Neural cell (in vitro differentiated cells): ENCODE data around the gene DOK5. TPM values are rescaled to one million over a fixed set of nuclear protein-coding genes. Genes with fewer than 3 reads are reported as not detected.

Experiments used
- H2AFZ ChIP-seq: fragments of 200-600, 300-800 bp; sonication (generic), shearing (Covaris generic); 2 replicates; pipeline ENCODE4 v1.6.0; 2014; ENCODE audit warnings: low read depth, mild to moderate bottlenecking, antibody characterized with exemption, low read length, moderate library complexity
- H3F3A ChIP-seq: fragments of 200-600 bp; shearing (Covaris generic); 2 replicates; pipeline ENCODE4 v1.6.1; 2016; ENCODE audit warnings: mild to moderate bottlenecking, moderate library complexity, mixed read lengths, antibody characterized with exemption, low read length; ENCODE audit not compliant: insufficient read depth, poor library complexity, severe bottlenecking
- H3K27ac ChIP-seq: fragments of 200-600, 300-800 bp; sonication (generic), shearing (Covaris generic); 2 replicates; pipeline ENCODE4 v1.5.1; 2014; ENCODE audit warnings: mild to moderate bottlenecking, low read length, moderate library complexity
- H3K27me3 ChIP-seq: fragments of 300-800, 200-600 bp; sonication (generic), shearing (Covaris generic); 2 replicates; pipeline ENCODE4 v1.6.0; 2014; ENCODE audit warnings: mild to moderate bottlenecking, low read depth, low read length, moderate library complexity; ENCODE audit not compliant: insufficient read depth
- H3K36me3 ChIP-seq: fragments of 300-800, 200-600 bp; sonication (generic), shearing (Covaris generic); 2 replicates; pipeline ENCODE4 v1.5.1; 2014; ENCODE audit warnings: mild to moderate bottlenecking, antibody characterized with exemption, low read length, moderate library complexity; ENCODE audit not compliant: insufficient read depth
- H3K4me2 ChIP-seq: fragments of 300-800, 200-600 bp; sonication (generic), shearing (Covaris generic); 2 replicates; pipeline ENCODE4 v1.6.0; 2014; ENCODE audit warnings: mild to moderate bottlenecking, low read length
- H3K4me3 ChIP-seq: fragments of 300-800, 200-600 bp; sonication (generic), shearing (Covaris generic); 2 replicates; pipeline ENCODE4 v1.5.1; 2014; ENCODE audit warnings: mild to moderate bottlenecking, low read length, moderate library complexity
- H3K79me2 ChIP-seq: fragments of 200-600 bp; shearing (Covaris generic); replicated peaks from 2 replicates; pipeline ENCODE4 v1.6.0; 2014; ENCODE audit warnings: mild to moderate bottlenecking, low read length, moderate library complexity; ENCODE audit not compliant: insufficient read depth
- H3K9ac ChIP-seq: fragments of 300-800, 200-600 bp; sonication (generic), shearing (Covaris generic); 2 replicates; pipeline ENCODE4 v1.6.1; 2016; ENCODE audit warnings: mild to moderate bottlenecking, low read length, mixed read lengths
- H3K9me2 ChIP-seq: fragments of 200-600 bp; shearing (Covaris generic); 2 replicates; pipeline ENCODE4 v1.6.1; 2016; ENCODE audit warnings: mild to moderate bottlenecking, low read length, mixed read lengths; ENCODE audit not compliant: insufficient read depth
- H3K9me3 ChIP-seq: fragments of 200-600, 300-800 bp; sonication (generic), shearing (Covaris generic); 2 replicates; pipeline ENCODE4 v1.6.1; 2016; ENCODE audit warnings: mild to moderate bottlenecking, mixed run types, low read length, moderate library complexity, mixed read lengths
- H4K20me1 ChIP-seq: fragments of 200-600 bp; shearing (Covaris generic); 2 replicates; pipeline ENCODE4 v1.6.1; 2016; ENCODE audit warnings: mild to moderate bottlenecking, mixed run types; ENCODE audit not compliant: insufficient read depth
- CTCF ChIP-seq: fragments of 450-650 bp; IDR thresholded peaks from 2 replicates; pipeline ENCODE4 v1.5.1; 2014; ENCODE audit warnings: antibody characterized with exemption, mild to moderate bottlenecking, moderate library complexity; ENCODE audit not compliant: poor library complexity, severe bottlenecking
- EP300 ChIP-seq: fragments of 450-650 bp; conservative IDR thresholded peaks from 2 replicates; pipeline ENCODE4 v1.6.1; 2014; ENCODE audit warnings: antibody characterized with exemption, mild to moderate bottlenecking, moderate library complexity; ENCODE audit not compliant: poor library complexity, severe bottlenecking
- EZH2 ChIP-seq: fragments of 200-600, 300-800 bp; shearing (Covaris generic), sonication (generic); IDR thresholded peaks from 2 replicates; pipeline ENCODE4 v1.6.1; 2014; ENCODE audit warnings: antibody characterized with exemption, low read length, borderline replicate concordance, mild to moderate bottlenecking; ENCODE audit not compliant: insufficient read depth, poor library complexity, severe bottlenecking
- MXI1 ChIP-seq: fragments of 450-650 bp; conservative IDR thresholded peaks from 2 replicates; pipeline ENCODE4 v1.6.1; 2014; ENCODE audit warnings: antibody characterized with exemption, mild to moderate bottlenecking; ENCODE audit not compliant: poor library complexity, severe bottlenecking
- POLR2AphosphoS5 ChIP-seq: IDR thresholded peaks from 2 replicates; pipeline ENCODE4 v1.6.1; 2012
- RAD21 ChIP-seq: fragments of 450-650 bp; conservative IDR thresholded peaks from 2 replicates; pipeline ENCODE4 v1.6.1; 2014; ENCODE audit warnings: antibody characterized with exemption, mild to moderate bottlenecking, moderate library complexity
- REST ChIP-seq: IDR thresholded peaks from 2 replicates; pipeline ENCODE4 v1.6.1; 2012; ENCODE audit warnings: borderline replicate concordance
- SMC3 ChIP-seq: fragments of 450-650 bp; conservative IDR thresholded peaks from 2 replicates; pipeline ENCODE4 v1.6.1; 2014; ENCODE audit warnings: antibody characterized with exemption, mild to moderate bottlenecking, moderate library complexity; ENCODE audit not compliant: poor library complexity
- TAF1 ChIP-seq: IDR thresholded peaks from 2 replicates; pipeline ENCODE4 v1.6.1; 2012; ENCODE audit warnings: low read depth
- polyA plus RNA-seq: library from polyadenylated mRNA; depleted of rRNA; stranded (reverse); fragments of >200 nt; gene quantifications from 2 replicates; pipeline ENCODE4 v1.2.3, GENCODE V29; 2014

DOK5 gene
- polyA plus RNA-seq, 1 donor from 2014 or later, result 4.6 TPM

- no peaks in the 10 kb centered on the region for H3K79me2 ChIP-seq
- TF ChIP-seq POLR2AphosphoS5, result no peak
- no peak for TF ChIP-seq TAF1
- no peak for TF ChIP-seq MXI1
- TF ChIP-seq RAD21, result no peak
- no peak for TF ChIP-seq SMC3
- no peak for TF ChIP-seq EZH2
- TF ChIP-seq REST, result no peak
- TF ChIP-seq EP300, result no peak
- no peak for TF ChIP-seq CTCF
- H3K9ac ChIP-seq, result no peak overlapping the region
- no peaks in the 10 kb centered on the region for H3K36me3 ChIP-seq
- no peaks in the 10 kb centered on the region for H4K20me1 ChIP-seq
- H2AFZ ChIP-seq, result no peak overlapping the region
- H3K4me2 ChIP-seq, result no peak overlapping the region
- H3F3A ChIP-seq, result no peaks in the 10 kb centered on the region
- no peaks in the 10 kb centered on the region for H3K9me3 ChIP-seq
- H3K9me2 ChIP-seq, result no peaks in the 10 kb centered on the region
- no peak overlapping the region for H3K27ac ChIP-seq
- H3K4me3 ChIP-seq, result no peak overlapping the region
- H3K27me3 ChIP-seq, result no peaks in the 10 kb centered on the region
These were observed 19.0 kb upstream of the DOK5 start for GRCh38 chr20:54456423-54456822.

DNA sequence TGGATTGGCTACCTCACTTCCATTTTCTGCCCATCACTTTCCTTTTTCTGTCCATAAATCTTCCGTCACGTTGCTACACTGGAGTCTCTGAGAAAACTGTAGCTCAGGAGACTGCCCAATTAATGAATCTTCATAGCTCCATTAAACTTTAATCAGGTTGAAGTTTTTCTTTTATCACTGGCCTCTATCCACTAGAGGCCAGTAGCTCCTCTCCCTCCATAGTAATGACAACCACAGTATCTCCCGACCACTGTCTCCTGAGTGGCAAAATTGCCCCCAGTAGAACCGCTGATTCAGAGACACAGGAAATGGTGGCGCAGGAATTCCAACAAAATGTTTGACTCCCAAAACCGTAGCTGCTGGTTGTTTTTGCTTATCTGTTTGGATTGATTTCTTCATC is 18.4 kb upstream of the DOK5 start:
- Histone ChIP-seq H3K9me2 (no peaks in the 10 kb centered on the region), H3K79me2 (no peaks in the 10 kb centered on the region), H3K9ac (no peak overlapping the region), H3K36me3 (no peaks in the 10 kb centered on the region), H4K20me1 (no peaks in the 10 kb centered on the region), H3K9me3 (no peaks in the 10 kb centered on the region), H3K27me3 (no peaks in the 10 kb centered on the region), H3K27ac (no peak overlapping the region), H3K4me3 (no peak overlapping the region), H3K4me2 (no peak overlapping the region), H3F3A (no peaks in the 10 kb centered on the region), H2AFZ (no peak overlapping the region)
- TF ChIP-seq TAF1 (no peak), POLR2AphosphoS5 (no peak), REST (no peak), EP300 (no peak), MXI1 (no peak), CTCF (no peak), RAD21 (no peak), EZH2 (no peak), SMC3 (no peak)
